ENCODE measurements around the gene EMC8.
"Not testable (repeated sequence)": the region's sequence is repeated elsewhere in the genome, so short reads cannot be mapped to it uniquely, and the experiment has no call there.

Gene EMC8

GRCh38 chr16:85812811-85813700 lies 13.7 kb upstream of the EMC8 start:
- no peak for DNase-seq (ENCODE audit: low read depth in 2 of 2)

- DNase-seq (ENCODE audit: low read depth in 2 of 2): no peak
These were observed 12.9 kb upstream of the EMC8 start for GRCh38 chr16:85812031-85812807.

- no peak for DNase-seq (ENCODE audit: low read depth in 2 of 2)
These were observed 11.4 kb upstream of the EMC8 start for GRCh38 chr16:85810742-85811115.

GRCh38 chr16:85810097-85810741 lies 10.9 kb upstream of the EMC8 start:
- DNase-seq (ENCODE audit: low read depth in 2 of 2): no peak

GRCh38 chr16:85809645-85810044 lies 10.3 kb upstream of the EMC8 start:
- DNase-seq (ENCODE audit: low read depth in 2 of 2): no peak

- DNase-seq (ENCODE audit: low read depth in 2 of 2): no peak
These were observed 9.6 kb upstream of the EMC8 start for GRCh38 chr16:85808926-85809325.

GRCh38 chr16:85808104-85808503 lies 8.8 kb upstream of the EMC8 start:
- DNase-seq (ENCODE audit: low read depth in 2 of 2): not testable (repeated sequence)

GRCh38 chr16:85807340-85807739 lies 8.0 kb upstream of the EMC8 start:
- DNase-seq (ENCODE audit: low read depth in 2 of 2): not testable (repeated sequence)

- DNase-seq (ENCODE audit: low read depth in 2 of 2): no peak
These were observed 7.2 kb upstream of the EMC8 start for GRCh38 chr16:85806539-85806938.

- DNase-seq (ENCODE audit: low read depth in 2 of 2): no peak
These were observed 6.2 kb upstream of the EMC8 start for GRCh38 chr16:85805442-85806045.

- no peak for DNase-seq (ENCODE audit: low read depth in 2 of 2)
These were observed 4.2 kb upstream of the EMC8 start for GRCh38 chr16:85803570-85803969.

- peak in 1 of 2 experiments; percentile 9 for DNase-seq (ENCODE audit: low read depth in 2 of 2)
These were observed 951 bp upstream of the EMC8 start for GRCh38 chr16:85800321-85800669.

GRCh38 chr16:85798901-85799496 lies 345 bp downstream of the EMC8 start:
- DNase-seq (ENCODE audit: low read depth in 2 of 2): peak in 1 of 2 experiments; percentile 7

GRCh38 chr16:85798283-85798776 lies 1.0 kb downstream of the EMC8 start:
- no peak for DNase-seq (ENCODE audit: low read depth in 2 of 2)

GRCh38 chr16:85796599-85796998 lies 2.7 kb downstream of the EMC8 start:
- DNase-seq (ENCODE audit: low read depth in 2 of 2): no peak

- DNase-seq (ENCODE audit: low read depth in 2 of 2): no peak
These were observed 3.2 kb downstream of the EMC8 start for GRCh38 chr16:85796152-85796551.

- DNase-seq (ENCODE audit: low read depth in 2 of 2): no peak
These were observed 4.6 kb downstream of the EMC8 start for GRCh38 chr16:85794696-85795095.

GRCh38 chr16:85793662-85794298 lies 5.6 kb downstream of the EMC8 start:
- no peak for DNase-seq (ENCODE audit: low read depth in 2 of 2)

- DNase-seq (ENCODE audit: low read depth in 2 of 2): no peak
These were observed 9.6 kb downstream of the EMC8 start for GRCh38 chr16:85789773-85790172.

- no peak for DNase-seq (ENCODE audit: low read depth in 2 of 2)
These were observed 10.5 kb downstream of the EMC8 start for GRCh38 chr16:85788819-85789218.

- no peak for DNase-seq (ENCODE audit: low read depth in 2 of 2)
These were observed 13.4 kb downstream of the EMC8 start for GRCh38 chr16:85785927-85786326.

Data from stimulated activated CD4-positive, alpha-beta T cell treated with anti-CD3 and anti-CD28 coated beads, Interleukin-12 subunit alpha, Interleukin-12 subunit beta, amount 100 ng/mL, for 24 hours (primary cell).